MCF 10A (cell line): Measurements from ENCODE around the gene DDAH2. TPM values are rescaled to one million over a fixed set of nuclear protein-coding genes. Genes with fewer than 3 reads are reported as not detected.

Source experiments
- BruUV-seq: library from RNA; stranded (reverse); fragments of 400-500 nt; replicated peaks from 2 replicates; lab custom pipeline; 2021; lab: Mats Ljungman, UMichigan
- CTCF ChIA-PET: fragments of 300-600 bp; sonication (Branson Sonifier 250); formaldehyde crosslinking; extraction: SDS; loops from one replicate; lab custom pipeline; 2021; ENCODE audit warnings: antibody characterized with exemption, inconsistent platforms; lab: Yijun Ruan, JAX
- POLR2A ChIA-PET: fragments of 300-600, 350-650 bp; sonication (Branson Sonifier 250); formaldehyde crosslinking; extraction: SDS; loops from one replicate; lab custom pipeline; 2020; ENCODE audit warnings: antibody characterized with exemption, inconsistent platforms; lab: Yijun Ruan, JAX
- DNase-seq: peaks from one replicate; pipeline ENCODE4 v3.0.0-alpha.2; 2018; ENCODE audit not compliant: unreplicated experiment
- H3K27ac Mint-ChIP-seq: one replicate; pipeline ENCODE4 v1.8.0; 2022; ENCODE audit warnings: mild to moderate bottlenecking, low read depth, mixed read lengths; ENCODE audit not compliant: unreplicated experiment
- H3K27me3 Mint-ChIP-seq: one replicate; pipeline ENCODE4 v1.8.0; 2022; ENCODE audit warnings: mixed read lengths; ENCODE audit not compliant: insufficient read depth, unreplicated experiment
- H3K36me3 Mint-ChIP-seq: one replicate; pipeline ENCODE4 v1.8.0; 2022; ENCODE audit warnings: mild to moderate bottlenecking, moderate library complexity, mixed read lengths; ENCODE audit not compliant: insufficient read depth, unreplicated experiment
- H3K4me1 Mint-ChIP-seq: one replicate; pipeline ENCODE4 v1.8.0; 2022; ENCODE audit warnings: mixed read lengths; ENCODE audit not compliant: insufficient read depth, unreplicated experiment
- H3K4me3 Mint-ChIP-seq: one replicate; pipeline ENCODE4 v1.8.0; 2022; ENCODE audit warnings: mild to moderate bottlenecking, moderate library complexity, mixed read lengths; ENCODE audit not compliant: unreplicated experiment
- H3K9me3 Mint-ChIP-seq: one replicate; pipeline ENCODE4 v1.8.0; 2022; ENCODE audit warnings: mixed read lengths; ENCODE audit not compliant: unreplicated experiment
- intact Hi-C: fragments of 100-400 bp; cut with micrococcal nuclease; formaldehyde crosslinking; loops from 2 replicates; pipeline ENCODE4 v1.14.1; 2022
- total RNA-seq: library from RNA; stranded (reverse); gene quantifications from 2 replicates; pipeline ENCODE4 v1.2.3, GENCODE V29; 2022
- TF ChIP-seq, protein P1 (sequence below): fragments of 200-600 bp; IDR thresholded peaks from one replicate; pipeline ENCODE4 v1.8.0; 2022; ENCODE audit warnings: antibody characterized with exemption, mild to moderate bottlenecking; ENCODE audit not compliant: unreplicated experiment

Gene DDAH2
- total RNA-seq, 1 experiment from 2014 or later, result 8.5 TPM

DNA sequence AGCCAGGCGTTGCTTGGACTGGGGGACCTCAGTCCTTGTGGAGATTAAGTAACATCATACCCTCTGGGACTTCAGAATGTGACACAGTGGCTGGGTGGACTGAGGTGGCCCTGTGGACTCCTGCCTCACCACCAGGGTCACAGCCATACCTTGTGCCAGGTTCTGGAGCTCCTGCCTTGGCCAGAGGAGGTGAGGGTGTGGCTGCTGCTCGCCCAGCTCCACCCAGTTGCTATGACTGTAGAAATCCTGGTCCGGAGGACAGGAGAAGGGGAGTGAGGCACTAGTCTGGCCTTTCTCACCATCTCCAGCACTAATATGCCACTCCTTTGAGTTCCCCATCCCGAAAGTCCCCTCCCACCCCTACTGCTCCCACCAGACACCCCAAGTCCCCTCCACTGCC, 46.1 kb upstream of the DDAH2 start:
- BruUV-seq, result no TSS peak
- Mint-ChIP-seq H3K9me3 (no peaks in the 10 kb centered on the region), H3K4me3 (peak overlapping the region; percentile 30), H3K27me3 (no peaks in the 10 kb centered on the region), H3K4me1 (peaks cover 26% of the 10 kb centered on the region), H3K36me3 (peaks cover 20% of the 10 kb centered on the region), H3K27ac (peak overlapping the region; percentile 73)
- ChIA-PET CTCF (interaction anchor here (0.6 to 1.3 kb wide), 7 partner anchors 11 to 57 kb away, joined by 3 to 4 read pairs (median 3); partner anchors contain the start of gene VARS1), POLR2A (interaction anchor here (0.6 to 2.0 kb wide), 22 partner anchors 10 to 211 kb away, joined by 3 to 17 read pairs (median 4); partner anchors contain the start of genes CFB, CLIC1, HSPA1A and HSPA1B)
- peak; percentile 43 for DNase-seq
- TF ChIP-seq, protein P1, sequence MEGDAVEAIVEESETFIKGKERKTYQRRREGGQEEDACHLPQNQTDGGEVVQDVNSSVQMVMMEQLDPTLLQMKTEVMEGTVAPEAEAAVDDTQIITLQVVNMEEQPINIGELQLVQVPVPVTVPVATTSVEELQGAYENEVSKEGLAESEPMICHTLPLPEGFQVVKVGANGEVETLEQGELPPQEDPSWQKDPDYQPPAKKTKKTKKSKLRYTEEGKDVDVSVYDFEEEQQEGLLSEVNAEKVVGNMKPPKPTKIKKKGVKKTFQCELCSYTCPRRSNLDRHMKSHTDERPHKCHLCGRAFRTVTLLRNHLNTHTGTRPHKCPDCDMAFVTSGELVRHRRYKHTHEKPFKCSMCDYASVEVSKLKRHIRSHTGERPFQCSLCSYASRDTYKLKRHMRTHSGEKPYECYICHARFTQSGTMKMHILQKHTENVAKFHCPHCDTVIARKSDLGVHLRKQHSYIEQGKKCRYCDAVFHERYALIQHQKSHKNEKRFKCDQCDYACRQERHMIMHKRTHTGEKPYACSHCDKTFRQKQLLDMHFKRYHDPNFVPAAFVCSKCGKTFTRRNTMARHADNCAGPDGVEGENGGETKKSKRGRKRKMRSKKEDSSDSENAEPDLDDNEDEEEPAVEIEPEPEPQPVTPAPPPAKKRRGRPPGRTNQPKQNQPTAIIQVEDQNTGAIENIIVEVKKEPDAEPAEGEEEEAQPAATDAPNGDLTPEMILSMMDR, result no peak
- intact Hi-C loops, result loop anchor here (1.0 to 10.0 kb wide), 2 partner anchors 88 to 230 kb away; partner anchors contain the start of genes ATP6V1G2, DDX39B and NFKBIL1

DNA sequence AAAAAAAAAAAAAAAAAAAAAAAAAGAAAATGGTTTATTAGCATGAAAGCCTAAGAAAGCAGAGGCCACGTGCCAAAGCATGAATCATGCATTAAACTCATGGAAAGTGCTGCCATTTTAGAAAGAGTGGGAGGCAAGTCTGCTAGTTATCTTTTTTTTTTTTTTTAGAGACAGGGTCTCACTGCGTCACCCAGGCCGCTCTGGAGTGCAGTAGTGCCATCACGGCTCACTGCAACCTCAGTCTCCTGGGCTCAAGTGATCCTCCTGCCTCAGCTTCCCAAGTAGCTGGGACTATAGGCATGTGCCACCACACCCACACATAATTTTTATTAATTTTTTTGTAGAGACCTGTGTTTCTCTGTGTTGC, 42.9 kb upstream of the DDAH2 start:
- Mint-ChIP-seq H3K4me3 (no peak overlapping the region), H3K27me3 (no peaks in the 10 kb centered on the region)
- POLR2A ChIA-PET, result interaction anchor here (1.0 to 1.5 kb wide), 4 partner anchors 22 to 55 kb away, joined by 3 to 6 read pairs (median 4); partner anchors contain the start of genes CLIC1, HSPA1A, HSPA1B and HSPA1L

DNA sequence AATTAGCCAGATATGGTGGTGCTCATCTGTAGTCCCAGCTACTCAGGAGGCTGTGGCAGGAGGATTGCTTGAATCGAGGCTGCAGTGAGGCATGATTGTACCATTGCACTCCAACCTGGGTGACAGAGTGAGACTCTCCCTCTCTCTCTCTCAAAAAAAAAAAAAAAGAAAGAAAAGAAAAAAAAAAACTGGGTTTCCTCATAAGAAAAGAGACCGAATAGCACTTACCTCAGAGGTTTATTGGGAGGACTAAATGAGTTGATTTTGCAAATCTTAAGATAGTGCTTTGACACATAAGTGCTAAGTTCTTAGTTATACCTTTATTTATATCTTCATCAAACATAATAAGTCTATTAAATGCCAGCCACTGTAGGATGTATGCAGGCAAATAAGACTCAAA, 41.8 kb upstream of the DDAH2 start:
- BruUV-seq, result no TSS peak
- peaks cover 14% of the 10 kb centered on the region for H3K4me1 Mint-ChIP-seq
- CTCF ChIA-PET, result interaction anchor here (0.9 to 2.2 kb wide), 9 partner anchors 8 to 120 kb away, joined by 3 to 15 read pairs (median 8); partner anchors contain the start of gene LY6G5C
- H3K27ac Mint-ChIP-seq, result no peak overlapping the region
- no peak for DNase-seq
- H3K9me3 Mint-ChIP-seq, result no peaks in the 10 kb centered on the region
- H3K27me3 Mint-ChIP-seq, result no peaks in the 10 kb centered on the region
- no peaks in the 10 kb centered on the region for H3K36me3 Mint-ChIP-seq
- intact Hi-C loops, result loop anchor here (10.0 kb wide), 1 partner anchor 226 kb away; the partner anchor contains the start of genes ATP6V1G2, DDX39B and NFKBIL1
- TF ChIP-seq, protein P1, result no peak
- H3K4me3 Mint-ChIP-seq, result no peak overlapping the region
- POLR2A ChIA-PET, result interaction anchor here (0.6 to 1.3 kb wide), 5 partner anchors 18 to 39 kb away, joined by 3 to 4 read pairs (median 3); partner anchors contain the start of gene CLIC1

More for the DNA sequence above, 42.9 kb upstream of the DDAH2 start:
- no peak for DNase-seq
- CTCF ChIA-PET, result interaction anchor here (0.6 to 2.0 kb wide), 6 partner anchors 11 to 186 kb away, joined by 3 to 8 read pairs (median 4); no protein-coding TSS in a partner anchor
- intact Hi-C loops, result loop anchor here (10.0 kb wide), 1 partner anchor 227 kb away; the partner anchor contains the start of genes ATP6V1G2, DDX39B and NFKBIL1
- Mint-ChIP-seq H3K9me3 (no peaks in the 10 kb centered on the region), H3K4me1 (peaks cover 17% of the 10 kb centered on the region), H3K27ac (no peak overlapping the region), H3K36me3 (peaks cover 2% of the 10 kb centered on the region)
- no TSS peak for BruUV-seq
- TF ChIP-seq, protein P1, result no peak

DNA sequence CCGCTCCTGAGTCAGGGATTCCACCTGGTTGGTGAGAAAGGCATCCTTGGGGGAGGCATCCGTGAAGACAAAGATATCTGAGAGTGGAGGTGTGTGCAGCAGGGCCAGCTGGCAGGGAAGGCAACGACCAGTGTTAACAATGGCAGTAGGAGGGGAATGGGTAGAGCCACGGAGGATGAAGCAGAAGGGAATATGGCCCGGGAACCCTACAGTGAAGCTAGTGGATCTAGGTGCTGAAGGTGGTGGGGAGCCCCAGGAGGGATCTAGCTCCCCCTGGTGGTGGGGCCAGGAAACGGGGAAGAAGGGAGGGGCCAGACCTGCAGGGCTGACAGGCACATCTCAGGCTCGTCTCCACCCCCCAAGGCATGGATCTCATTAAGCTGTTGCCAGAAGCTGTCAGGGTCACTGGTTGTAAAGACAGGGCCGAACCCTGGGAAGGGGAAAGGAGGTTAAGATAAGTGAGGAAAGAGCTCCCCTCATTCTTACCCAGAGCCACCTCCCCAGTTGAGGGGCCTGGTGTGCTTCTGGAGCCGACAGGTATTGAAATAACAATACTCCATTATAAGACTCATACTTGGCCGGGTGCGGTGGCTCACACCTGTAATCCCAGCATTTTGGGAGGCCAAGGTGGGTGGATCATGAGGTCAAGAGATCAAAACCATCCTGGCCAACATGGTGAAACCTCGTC, 40.7 kb upstream of the DDAH2 start:
- no peaks in the 10 kb centered on the region for H3K9me3 Mint-ChIP-seq
- H3K4me1 Mint-ChIP-seq, result peaks cover 5% of the 10 kb centered on the region
- H3K27ac Mint-ChIP-seq, result no peak overlapping the region
- intact Hi-C loops, result loop anchor here (1.0 to 10.0 kb wide), 3 partner anchors 41 to 225 kb away; partner anchors contain the start of genes ATP6V1G2, DDAH2, DDX39B and LY6G5C
- no peaks in the 10 kb centered on the region for H3K36me3 Mint-ChIP-seq
- no TSS peak for BruUV-seq
- H3K27me3 Mint-ChIP-seq, result no peaks in the 10 kb centered on the region
- TF ChIP-seq, protein P1, result peak; percentile 65
- ChIA-PET CTCF (interaction anchor here (0.6 to 2.2 kb wide), 30 partner anchors 9 to 1554 kb away, joined by 3 to 19 read pairs (median 4); partner anchors contain the start of genes CLIC1, LY6G5C, MPIG6B and SKIC2), POLR2A (interaction anchor here (0.6 to 1.2 kb wide), 5 partner anchors 33 to 1091 kb away, joined by 3 read pairs; partner anchors contain the start of genes C6orf47 and CLIC1)
- H3K4me3 Mint-ChIP-seq, result no peak overlapping the region
- peak; percentile 74 for DNase-seq
